ENCODE measurements around the gene MRPS6.
A peak's percentile ranks its signal among the peaks of the same experiment; 100 is the strongest.

The MRPS6 gene

DNA sequence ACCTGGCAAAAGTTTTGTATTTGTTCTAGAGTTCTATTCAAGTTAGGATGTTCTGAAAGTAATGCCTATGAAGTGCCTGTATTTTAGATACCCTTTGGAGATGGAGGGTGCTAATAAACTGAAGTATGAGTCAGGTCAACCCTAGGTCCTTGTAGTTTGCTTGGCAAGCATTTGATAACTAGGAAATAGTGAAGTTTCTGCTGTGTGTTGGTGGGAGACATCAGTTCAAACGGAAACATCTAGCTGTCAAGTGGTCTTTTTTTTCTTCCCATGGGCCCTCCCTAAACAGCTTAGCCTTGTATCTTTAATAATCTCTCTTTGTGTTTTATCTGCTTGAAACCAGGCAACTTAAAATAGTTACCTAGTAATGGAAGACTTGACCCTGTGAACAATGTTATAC is 4.5 kb downstream of the MRPS6 start:
- peaks cover 73% of the 10 kb centered on the region for H3K36me3 Mint-ChIP-seq (ENCODE audit: low read depth)
- ATAC-seq (peak; percentile 60), DNase-seq (no peak)
- H3K4me1 Mint-ChIP-seq, result peaks cover 81% of the 10 kb centered on the region
- H3K27me3 Mint-ChIP-seq, result no peaks in the 10 kb centered on the region
- peak overlapping the region; percentile 60 for H3K4me3 Mint-ChIP-seq
- H3K27ac Mint-ChIP-seq, result peak overlapping the region; percentile 84
- no peaks in the 10 kb centered on the region for H3K9me3 Mint-ChIP-seq

DNA sequence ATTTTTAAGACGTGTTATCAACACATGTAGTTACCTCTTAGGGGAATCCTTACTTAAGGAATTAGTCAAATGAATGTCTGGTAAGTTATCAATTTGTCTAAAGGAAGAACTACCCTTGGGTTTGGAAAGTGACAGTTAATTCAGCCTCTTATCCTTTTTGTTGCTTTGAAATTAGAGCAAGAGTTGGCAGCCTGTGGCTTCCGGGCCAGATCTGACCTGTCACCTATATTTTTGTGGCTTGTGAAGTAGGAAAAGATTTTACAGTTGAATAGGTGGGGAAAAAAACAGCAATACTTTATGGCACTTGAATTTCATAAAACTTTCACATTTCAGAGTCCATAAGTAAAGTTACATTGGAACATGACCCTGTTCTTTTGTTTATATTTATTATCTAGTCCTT is 5.5 kb downstream of the MRPS6 start:
- DNase-seq, result no peak
- Mint-ChIP-seq H3K9me3 (no peaks in the 10 kb centered on the region), H3K27ac (peak overlapping the region; percentile 84), H3K4me3 (peak overlapping the region; percentile 60), H3K36me3 (ENCODE audit: low read depth) (peaks cover 83% of the 10 kb centered on the region), H3K4me1 (peaks cover 91% of the 10 kb centered on the region), H3K27me3 (no peaks in the 10 kb centered on the region)
- peak; percentile 37 for ATAC-seq

- Mint-ChIP-seq H3K4me1 (peaks cover 91% of the 10 kb centered on the region), H3K4me3 (no peak overlapping the region), H3K27me3 (no peaks in the 10 kb centered on the region), H3K27ac (no peak overlapping the region), H3K9me3 (no peaks in the 10 kb centered on the region), H3K36me3 (ENCODE audit: low read depth) (peaks cover 74% of the 10 kb centered on the region)
- ATAC-seq (no peak), DNase-seq (no peak)
These were observed 7.3 kb downstream of the MRPS6 start for GRCh38 chr21:34080710-34081109.

GRCh38 chr21:34082769-34083168 is 9.4 kb downstream of the MRPS6 start:
- H3K27me3 Mint-ChIP-seq, result no peaks in the 10 kb centered on the region
- H3K36me3 Mint-ChIP-seq (ENCODE audit: low read depth), result peaks cover 61% of the 10 kb centered on the region
- H3K4me1 Mint-ChIP-seq, result peaks cover 72% of the 10 kb centered on the region
- H3K9me3 Mint-ChIP-seq, result no peaks in the 10 kb centered on the region
- ATAC-seq (no peak), DNase-seq (no peak)
- H3K27ac Mint-ChIP-seq, result no peak overlapping the region
- no peak overlapping the region for H3K4me3 Mint-ChIP-seq

DNA sequence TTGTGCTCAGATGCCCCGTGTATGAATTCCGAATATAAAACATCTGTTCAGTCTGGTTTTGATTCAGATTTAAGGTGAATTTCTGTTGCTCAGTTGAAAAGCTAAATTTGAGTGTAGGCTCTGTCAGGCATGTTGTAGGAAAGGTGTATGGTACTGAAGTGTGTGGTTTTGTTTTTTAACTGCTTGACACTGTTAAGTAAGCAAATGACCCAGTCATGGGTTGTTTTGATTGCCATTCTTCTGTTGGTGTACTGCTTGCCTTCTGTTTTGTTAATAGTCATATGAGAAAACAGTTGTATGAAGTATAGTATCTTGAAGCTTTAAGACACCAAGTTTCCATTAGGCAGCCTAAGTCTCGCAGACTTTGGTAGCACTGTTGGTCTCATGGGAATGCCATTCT is 10.0 kb downstream of the MRPS6 start:
- peaks cover 66% of the 10 kb centered on the region for H3K4me1 Mint-ChIP-seq
- no peaks in the 10 kb centered on the region for H3K27me3 Mint-ChIP-seq
- no peak for DNase-seq
- H3K4me3 Mint-ChIP-seq, result peak overlapping the region; percentile 36
- peaks cover 60% of the 10 kb centered on the region for H3K36me3 Mint-ChIP-seq (ENCODE audit: low read depth)
- H3K27ac Mint-ChIP-seq, result peak overlapping the region; percentile 75
- no peak for ATAC-seq
- H3K9me3 Mint-ChIP-seq, result no peaks in the 10 kb centered on the region

GRCh38 chr21:34085129-34085528 is 11.8 kb downstream of the MRPS6 start:
- no peaks in the 10 kb centered on the region for H3K27me3 Mint-ChIP-seq
- no peak overlapping the region for H3K4me3 Mint-ChIP-seq
- no peak for DNase-seq
- no peaks in the 10 kb centered on the region for H3K9me3 Mint-ChIP-seq
- H3K36me3 Mint-ChIP-seq (ENCODE audit: low read depth), result peaks cover 52% of the 10 kb centered on the region
- no peak for ATAC-seq
- no peak overlapping the region for H3K27ac Mint-ChIP-seq
- H3K4me1 Mint-ChIP-seq, result peaks cover 53% of the 10 kb centered on the region

DNA sequence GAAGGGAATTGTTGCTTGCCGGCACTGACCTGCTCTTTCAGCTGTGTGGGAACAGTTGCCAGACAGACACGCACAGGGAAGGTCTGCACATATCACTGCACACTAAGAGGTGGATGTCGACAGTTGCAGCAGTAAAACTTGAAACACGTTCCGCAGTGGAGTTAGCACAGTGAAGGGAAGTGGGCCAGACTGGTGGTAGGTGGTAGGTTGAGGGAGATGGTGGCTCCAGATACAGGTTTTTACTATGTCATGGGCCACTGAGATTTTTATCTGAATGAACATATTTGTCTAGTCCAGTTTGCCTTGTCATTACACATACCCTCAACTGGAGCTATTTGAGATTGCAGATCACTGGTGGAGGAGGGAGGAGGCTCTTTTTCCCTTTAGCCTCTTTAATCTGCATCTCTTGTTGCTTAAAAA is 13.5 kb downstream of the MRPS6 start:
- no peaks in the 10 kb centered on the region for H3K9me3 Mint-ChIP-seq
- H3K4me1 Mint-ChIP-seq, result peaks cover 52% of the 10 kb centered on the region
- DNase-seq (no peak), ATAC-seq (peak; percentile 58)
- H3K4me3 Mint-ChIP-seq, result no peak overlapping the region
- H3K27ac Mint-ChIP-seq, result no peak overlapping the region
- H3K27me3 Mint-ChIP-seq, result no peaks in the 10 kb centered on the region
- peaks cover 36% of the 10 kb centered on the region for H3K36me3 Mint-ChIP-seq (ENCODE audit: low read depth)

DNA sequence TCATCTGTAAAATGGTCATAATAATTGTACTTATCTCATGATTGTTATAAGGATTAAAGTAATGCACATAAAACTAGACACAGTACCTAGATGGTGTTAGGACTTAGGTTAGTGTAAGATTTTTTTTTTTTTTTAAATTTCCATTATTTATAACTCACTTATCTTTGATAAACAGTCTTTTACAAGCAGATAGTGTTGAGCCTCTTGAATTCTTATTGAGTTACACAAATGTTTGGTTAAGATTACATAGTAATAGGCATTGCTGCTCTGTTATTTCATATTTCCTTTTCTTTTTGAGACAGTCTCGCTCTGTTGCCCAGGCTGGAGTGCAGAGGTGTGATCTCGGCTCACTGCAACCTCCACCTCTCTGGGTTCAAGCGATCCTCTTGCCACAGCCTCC is 15.4 kb downstream of the MRPS6 start:
- ATAC-seq (no peak), DNase-seq (no peak)
- Mint-ChIP-seq H3K27me3 (no peaks in the 10 kb centered on the region), H3K9me3 (no peaks in the 10 kb centered on the region), H3K27ac (no peak overlapping the region), H3K4me1 (peaks cover 48% of the 10 kb centered on the region), H3K36me3 (ENCODE audit: low read depth) (peaks cover 19% of the 10 kb centered on the region), H3K4me3 (no peak overlapping the region)

GRCh38 chr21:34091032-34091431 is 17.7 kb downstream of the MRPS6 start:
- H3K36me3 Mint-ChIP-seq (ENCODE audit: low read depth), result peaks cover 33% of the 10 kb centered on the region
- ATAC-seq (no peak), DNase-seq (no peak)
- H3K27ac Mint-ChIP-seq, result no peak overlapping the region
- H3K4me3 Mint-ChIP-seq, result no peak overlapping the region
- no peaks in the 10 kb centered on the region for H3K9me3 Mint-ChIP-seq
- peaks cover 37% of the 10 kb centered on the region for H3K4me1 Mint-ChIP-seq
- no peaks in the 10 kb centered on the region for H3K27me3 Mint-ChIP-seq

DNA sequence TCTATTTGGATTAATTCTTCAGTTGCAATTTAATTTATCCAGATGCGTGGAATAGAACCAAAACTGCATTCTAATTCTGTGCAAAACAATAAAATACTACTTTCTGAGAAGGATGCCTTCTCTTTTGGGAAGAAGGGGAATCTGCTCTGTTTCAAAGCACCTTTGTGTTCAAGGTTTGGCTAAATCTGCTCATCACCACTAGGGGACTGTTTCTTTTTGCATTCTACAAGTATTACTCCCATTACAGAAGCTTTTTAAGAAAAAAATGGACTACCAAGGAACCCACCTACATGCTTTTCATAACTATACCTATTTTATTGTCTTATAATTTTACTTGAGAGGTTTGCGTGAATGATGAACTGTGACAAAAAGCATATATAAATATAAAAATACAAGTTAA is 18.2 kb downstream of the MRPS6 start:
- H3K36me3 Mint-ChIP-seq (ENCODE audit: low read depth), result peaks cover 38% of the 10 kb centered on the region
- H3K27ac Mint-ChIP-seq, result no peak overlapping the region
- DNase-seq, result no peak
- no peak overlapping the region for H3K4me3 Mint-ChIP-seq
- no peaks in the 10 kb centered on the region for H3K9me3 Mint-ChIP-seq
- ATAC-seq, result no peak
- no peaks in the 10 kb centered on the region for H3K27me3 Mint-ChIP-seq
- peaks cover 39% of the 10 kb centered on the region for H3K4me1 Mint-ChIP-seq

DNA sequence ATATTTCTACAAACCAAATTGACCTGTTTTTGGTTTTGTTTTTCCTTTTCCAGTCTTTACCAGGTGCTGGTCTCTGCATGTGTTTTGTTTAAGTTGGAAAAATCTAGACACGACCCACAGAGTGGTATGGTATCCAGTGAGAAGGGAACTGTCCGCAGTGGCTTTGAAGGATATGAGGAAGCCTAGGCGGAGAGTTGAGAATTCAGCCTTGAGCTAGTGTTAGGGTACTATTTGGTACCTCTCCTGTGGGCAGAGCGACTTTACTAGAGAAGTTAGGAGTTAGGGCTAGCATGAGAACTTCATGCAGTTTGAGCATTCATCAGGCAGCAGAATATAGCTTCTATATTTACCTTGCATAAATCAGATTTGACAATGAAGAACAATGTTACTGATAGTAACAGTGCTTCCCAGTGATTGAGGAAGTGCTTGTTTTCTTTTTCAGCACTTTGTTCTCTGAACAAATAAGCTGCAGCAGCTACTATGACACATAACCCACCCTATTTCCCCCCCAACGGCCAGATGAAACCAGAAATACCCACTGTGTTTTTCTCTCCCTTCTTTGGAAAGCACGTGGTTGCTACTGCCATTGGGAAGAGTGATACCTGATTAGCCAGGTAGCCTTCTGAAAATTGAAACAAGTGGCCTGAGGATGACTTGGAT is 19.0 kb downstream of the MRPS6 start:
- Mint-ChIP-seq H3K27ac (no peak overlapping the region), H3K27me3 (no peaks in the 10 kb centered on the region), H3K9me3 (no peaks in the 10 kb centered on the region), H3K4me1 (peaks cover 46% of the 10 kb centered on the region), H3K36me3 (ENCODE audit: low read depth) (peaks cover 46% of the 10 kb centered on the region), H3K4me3 (no peak overlapping the region)
- DNase-seq, result no peak
- ATAC-seq, result peak; percentile 43

DNA sequence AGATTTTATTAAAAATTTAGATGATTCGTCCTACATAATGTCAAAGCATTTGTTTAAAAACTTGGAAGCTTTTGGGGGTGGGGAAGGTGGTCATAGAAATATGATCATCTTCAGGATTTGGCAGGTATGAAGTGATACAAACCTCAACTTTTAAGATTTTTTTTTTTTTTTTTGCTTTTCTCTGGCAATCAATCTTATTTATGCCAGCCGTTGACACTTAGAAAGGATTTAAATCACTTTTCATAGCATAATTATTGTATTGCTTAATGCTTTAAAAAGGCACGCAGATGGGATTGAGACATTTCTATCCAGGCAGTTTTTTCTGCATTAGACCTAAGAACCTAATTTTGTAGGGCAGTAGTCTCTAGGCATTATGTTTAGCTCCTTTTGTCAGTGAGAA is 19.7 kb downstream of the MRPS6 start:
- Mint-ChIP-seq H3K9me3 (no peaks in the 10 kb centered on the region), H3K4me3 (no peak overlapping the region), H3K36me3 (ENCODE audit: low read depth) (peaks cover 52% of the 10 kb centered on the region), H3K27ac (no peak overlapping the region), H3K4me1 (peaks cover 53% of the 10 kb centered on the region), H3K27me3 (no peaks in the 10 kb centered on the region)
- no peak for DNase-seq
- no peak for ATAC-seq

DNA sequence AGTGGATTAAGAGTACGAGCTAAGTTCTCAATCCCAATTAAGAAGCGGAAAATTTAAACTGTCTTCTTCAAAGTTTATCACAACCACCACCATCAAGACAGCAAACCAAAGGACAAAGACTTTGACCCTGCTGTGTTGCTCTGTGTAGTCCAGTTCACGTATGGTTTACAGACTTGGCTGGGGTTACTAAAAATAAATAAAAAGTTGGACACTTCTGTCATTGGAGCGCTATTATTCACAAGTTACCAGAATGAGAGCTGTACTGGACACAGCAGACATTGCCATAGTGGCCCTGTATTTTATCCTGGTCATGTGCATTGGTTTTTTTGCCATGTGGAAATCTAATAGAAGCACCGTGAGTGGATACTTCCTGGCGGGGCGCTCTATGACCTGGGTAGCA is 21.6 kb downstream of the MRPS6 start:
- no peak overlapping the region for H3K27ac Mint-ChIP-seq
- H3K36me3 Mint-ChIP-seq (ENCODE audit: low read depth), result peaks cover 61% of the 10 kb centered on the region
- ATAC-seq (no peak), DNase-seq (no peak)
- H3K4me3 Mint-ChIP-seq, result no peak overlapping the region
- H3K4me1 Mint-ChIP-seq, result peaks cover 67% of the 10 kb centered on the region
- H3K9me3 Mint-ChIP-seq, result no peaks in the 10 kb centered on the region
- no peaks in the 10 kb centered on the region for H3K27me3 Mint-ChIP-seq

- no peak for ATAC-seq
- no peaks in the 10 kb centered on the region for H3K27me3 Mint-ChIP-seq
- no peak overlapping the region for H3K4me3 Mint-ChIP-seq
- no peak for DNase-seq
- H3K4me1 Mint-ChIP-seq, result peaks cover 71% of the 10 kb centered on the region
- H3K9me3 Mint-ChIP-seq, result no peaks in the 10 kb centered on the region
- no peak overlapping the region for H3K27ac Mint-ChIP-seq
- H3K36me3 Mint-ChIP-seq (ENCODE audit: low read depth), result peaks cover 76% of the 10 kb centered on the region
These were observed 24.1 kb downstream of the MRPS6 start for GRCh38 chr21:34097442-34097841.

- peaks cover 81% of the 10 kb centered on the region for H3K36me3 Mint-ChIP-seq (ENCODE audit: low read depth)
- no peaks in the 10 kb centered on the region for H3K27me3 Mint-ChIP-seq
- no peak for DNase-seq
- H3K9me3 Mint-ChIP-seq, result no peaks in the 10 kb centered on the region
- no peak overlapping the region for H3K4me3 Mint-ChIP-seq
- no peak overlapping the region for H3K27ac Mint-ChIP-seq
- no peak for ATAC-seq
- peaks cover 81% of the 10 kb centered on the region for H3K4me1 Mint-ChIP-seq
These were observed 27.0 kb downstream of the MRPS6 start for GRCh38 chr21:34100337-34100736.

- peaks cover 85% of the 10 kb centered on the region for H3K4me1 Mint-ChIP-seq
- peak; percentile 24 for ATAC-seq
- H3K27me3 Mint-ChIP-seq, result no peaks in the 10 kb centered on the region
- DNase-seq, result no peak
- H3K9me3 Mint-ChIP-seq, result no peaks in the 10 kb centered on the region
- no peak overlapping the region for H3K4me3 Mint-ChIP-seq
- peaks cover 81% of the 10 kb centered on the region for H3K36me3 Mint-ChIP-seq (ENCODE audit: low read depth)
- H3K27ac Mint-ChIP-seq, result no peak overlapping the region
These were observed 27.4 kb downstream of the MRPS6 start for GRCh38 chr21:34100790-34101189.

All from activated naive CD8-positive, alpha-beta T cell treated with anti-CD3 and anti-CD28 coated beads, Interleukin-2, amount 50 U/mL, for 24 hours (primary cell).